GM19238 (cell line): ENCODE results near the gene TANC1.

Experiments
- DNase-seq: peaks from one replicate; pipeline ENCODE4 v3.0.0; 2011; ENCODE audit warnings: low spot score; ENCODE audit not compliant: insufficient read length

Gene TANC1

DNA sequence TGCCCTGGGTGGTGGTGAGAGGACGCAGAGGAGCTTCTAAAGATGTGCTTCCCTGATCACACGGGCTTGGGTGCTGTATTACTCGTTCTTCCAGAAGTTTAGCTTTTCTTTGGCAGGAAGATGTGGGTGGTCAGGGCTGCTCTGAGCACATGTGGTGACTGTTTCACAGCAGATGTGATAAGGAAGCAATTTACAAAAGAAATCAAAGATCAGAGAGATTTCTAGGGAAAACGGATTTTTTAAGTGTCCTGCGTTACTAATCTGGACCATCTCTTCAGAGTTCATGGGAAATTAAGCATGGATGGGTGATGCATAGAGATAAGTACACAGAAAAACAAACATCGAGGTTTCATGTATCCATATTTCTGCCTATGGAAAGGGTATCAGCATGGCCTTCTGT is 218.7 kb downstream of the TANC1 start:
- DNase-seq, result no peak

DNA sequence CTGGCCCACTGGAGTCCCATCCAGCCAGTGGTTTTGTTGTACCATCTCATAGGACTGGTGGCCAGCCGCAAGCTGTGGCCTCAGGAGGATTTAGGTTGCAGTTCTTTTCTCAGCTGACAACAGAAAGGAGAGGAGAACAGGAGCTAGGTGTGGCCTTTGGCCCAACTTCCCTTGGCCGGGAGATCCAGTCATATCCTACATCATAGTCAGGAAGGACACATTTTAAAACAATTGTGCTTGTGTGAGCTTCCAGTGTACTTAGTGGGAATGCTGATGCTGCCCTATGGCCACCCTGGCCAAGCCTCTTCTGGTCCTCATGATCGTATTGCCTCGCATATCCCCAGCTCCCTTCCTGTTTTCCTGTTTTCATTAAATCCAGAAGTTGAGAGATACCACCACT is 220.0 kb downstream of the TANC1 start:
- no peak for DNase-seq

DNA sequence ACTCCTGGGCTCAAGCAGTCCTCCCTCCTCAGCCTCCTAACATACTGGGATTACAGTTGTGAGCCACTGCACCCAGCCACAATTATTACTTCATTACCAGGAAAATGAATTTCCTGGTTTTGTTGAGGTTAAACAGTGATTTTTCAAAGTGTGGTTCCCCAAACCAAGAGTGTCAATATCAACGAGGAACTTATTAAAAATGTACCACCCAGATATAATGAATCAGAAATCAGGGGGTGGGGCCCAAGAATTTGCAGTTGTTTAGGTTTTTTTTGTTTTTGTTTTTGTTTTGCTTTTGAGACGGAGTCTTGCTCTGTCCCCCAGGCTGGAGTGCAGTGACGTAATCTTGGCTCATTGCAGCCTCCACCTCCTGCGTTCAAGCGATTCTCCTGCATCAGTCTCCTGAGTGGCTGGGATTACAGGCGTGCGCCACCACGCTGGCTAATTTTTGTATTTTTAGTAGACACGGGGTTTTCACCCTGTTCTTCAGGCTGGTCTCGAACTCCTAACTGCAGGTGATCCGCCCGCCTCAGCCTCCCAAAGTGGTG is 224.0 kb downstream of the TANC1 start:
- no peak for DNase-seq

DNA sequence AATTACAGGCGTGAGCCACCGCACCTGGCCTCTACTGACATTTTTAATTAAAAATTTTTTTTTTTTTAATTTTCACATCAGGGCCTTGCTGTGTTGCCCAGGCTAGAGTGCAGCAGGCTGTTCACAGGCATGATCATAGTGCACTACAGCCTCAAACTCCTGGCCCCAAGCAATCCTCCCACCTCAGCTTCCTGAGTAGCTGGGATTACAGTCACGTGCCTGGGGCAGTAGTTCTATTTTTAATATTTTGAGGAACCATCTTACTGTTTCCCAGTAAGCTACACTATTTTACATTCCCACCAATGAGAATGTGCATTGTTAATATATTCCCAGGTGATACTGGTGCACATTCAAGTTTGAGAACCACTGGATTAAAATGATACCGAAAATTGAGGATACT is 225.4 kb downstream of the TANC1 start:
- no peak for DNase-seq

DNA sequence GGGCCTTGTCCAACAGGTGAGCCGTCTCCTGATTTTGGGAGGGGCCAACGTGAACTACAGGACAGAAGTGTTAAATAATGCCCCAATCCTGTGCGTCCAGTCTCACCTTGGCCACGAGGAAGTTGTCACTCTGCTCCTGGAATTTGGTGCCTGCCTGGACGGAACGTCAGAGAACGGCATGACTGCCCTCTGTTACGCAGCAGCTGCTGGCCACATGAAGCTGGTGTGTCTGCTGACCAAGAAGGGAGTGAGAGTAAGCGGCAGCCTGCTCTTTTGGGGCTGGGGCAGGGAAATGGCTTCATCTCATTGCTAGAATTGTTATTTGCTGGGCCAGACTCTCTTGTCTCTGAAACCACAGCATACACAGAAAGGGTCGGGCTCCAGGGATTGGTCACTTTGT is 225.8 kb downstream of the TANC1 start:
- no peak for DNase-seq

DNA sequence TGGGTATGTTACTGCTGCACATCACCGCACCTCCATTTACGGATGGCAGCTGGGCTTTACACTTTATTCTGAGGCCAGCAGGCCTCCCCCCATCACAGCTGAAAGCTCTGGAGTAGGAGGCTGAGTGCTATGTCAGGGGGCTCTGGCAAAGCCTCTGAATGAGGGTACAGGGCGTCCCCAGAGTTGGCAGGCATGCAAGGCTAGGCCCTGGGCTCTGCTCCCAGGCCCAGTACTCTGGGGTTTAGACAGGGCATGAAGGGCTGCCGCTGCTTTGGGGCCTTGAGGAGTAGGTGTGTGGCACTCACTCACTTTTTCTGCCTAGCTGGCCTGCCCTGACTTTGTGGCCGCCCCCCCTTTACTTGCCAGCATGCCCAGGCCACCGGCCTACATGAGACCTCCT is 227.3 kb downstream of the TANC1 start:
- DNase-seq, result no peak

DNA sequence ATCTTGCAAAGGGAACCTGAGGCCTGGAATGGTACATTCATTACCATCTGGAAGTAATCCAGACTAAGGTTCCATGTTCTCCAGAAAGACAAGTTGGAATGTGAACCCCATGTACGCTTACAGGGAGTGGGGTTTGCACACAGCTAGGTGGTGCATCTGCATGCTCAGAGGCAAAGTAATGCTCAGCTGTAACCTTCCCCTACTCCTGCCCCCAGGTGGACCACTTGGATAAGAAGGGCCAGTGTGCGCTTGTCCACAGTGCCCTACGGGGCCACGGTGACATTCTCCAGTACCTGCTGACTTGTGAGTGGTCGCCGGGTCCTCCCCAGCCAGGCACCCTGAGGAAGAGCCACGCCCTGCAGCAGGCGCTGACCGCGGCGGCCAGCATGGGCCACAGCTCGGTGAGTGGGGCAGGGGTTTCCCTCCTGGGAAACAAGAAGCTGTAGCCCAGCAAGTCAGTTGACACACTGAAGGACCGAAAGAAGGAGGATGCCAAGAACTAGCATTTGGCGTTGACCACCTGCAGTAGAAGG is 228.0 kb downstream of the TANC1 start:
- no peak for DNase-seq

DNA sequence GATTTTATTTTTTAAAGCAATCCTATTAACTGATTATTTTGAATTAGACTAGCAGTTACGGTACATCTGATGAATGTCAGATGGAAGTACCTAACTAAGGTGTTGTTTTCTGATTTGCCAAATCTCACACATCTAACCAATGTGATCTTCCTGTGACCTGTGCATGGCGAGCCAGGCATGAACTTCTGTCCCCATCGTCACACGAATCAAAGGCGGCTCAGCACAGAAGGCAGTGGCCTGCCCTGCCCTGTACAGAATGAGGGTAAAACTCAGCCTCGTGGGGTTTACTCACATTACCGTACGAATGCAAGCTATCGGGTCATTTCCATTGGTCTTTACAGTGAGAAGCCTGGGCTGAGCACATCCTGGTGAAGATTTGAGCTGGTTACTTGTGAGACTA is 230.8 kb downstream of the TANC1 start:
- DNase-seq, result no peak

DNA sequence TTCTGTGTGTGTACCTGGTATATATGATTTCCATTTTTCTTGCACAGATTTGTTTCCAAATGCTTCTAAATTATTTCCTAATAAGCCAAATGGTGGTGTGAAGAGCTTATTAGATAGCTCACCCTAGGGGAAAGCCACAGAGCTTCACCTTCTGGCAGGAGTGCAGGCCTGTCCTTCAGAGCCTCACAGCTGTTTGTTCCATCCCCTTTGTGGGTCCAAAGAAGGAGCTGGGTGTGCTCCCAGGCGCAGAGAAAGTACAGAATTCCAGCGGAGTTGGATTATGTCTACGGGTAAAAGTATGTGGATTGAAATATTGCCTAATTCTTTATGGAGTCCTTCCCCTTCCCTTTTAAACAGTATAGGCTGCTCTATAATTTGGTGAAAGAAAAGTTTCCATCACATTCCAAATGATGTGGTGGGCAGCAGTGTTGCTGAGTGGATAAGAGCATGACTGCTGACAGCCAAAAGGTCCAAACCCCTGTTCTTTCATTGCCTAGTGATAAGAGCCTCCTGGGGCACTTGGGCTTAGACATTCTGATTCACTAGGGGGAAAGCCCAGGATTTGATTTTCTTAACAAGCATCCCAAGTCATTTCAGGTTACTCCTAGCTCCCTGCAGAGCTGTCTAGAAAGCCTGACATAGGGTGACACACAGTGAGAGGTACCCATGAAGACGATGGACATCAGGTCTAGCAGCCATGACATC is 231.5 kb downstream of the TANC1 start:
- DNase-seq, result no peak

DNA sequence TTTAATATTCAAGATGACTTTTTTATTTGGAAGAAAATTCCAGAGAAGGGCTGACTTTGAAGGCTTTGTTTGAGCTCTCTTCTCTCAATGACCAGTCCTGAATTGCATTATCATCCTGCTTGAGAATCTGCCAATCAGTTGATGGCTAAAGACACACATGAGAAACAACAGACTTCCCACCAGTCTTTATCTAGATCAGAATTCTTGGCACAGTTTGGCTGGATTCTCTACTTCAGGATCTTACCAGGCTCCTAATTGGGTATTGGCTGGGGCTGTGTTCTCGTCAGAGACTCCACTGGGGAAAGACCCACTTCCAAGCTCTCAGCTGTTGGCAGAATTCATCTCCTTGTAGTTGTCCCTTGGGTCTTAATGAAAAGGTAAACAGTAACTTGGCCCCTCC is 232.1 kb downstream of the TANC1 start:
- no peak for DNase-seq

DNA sequence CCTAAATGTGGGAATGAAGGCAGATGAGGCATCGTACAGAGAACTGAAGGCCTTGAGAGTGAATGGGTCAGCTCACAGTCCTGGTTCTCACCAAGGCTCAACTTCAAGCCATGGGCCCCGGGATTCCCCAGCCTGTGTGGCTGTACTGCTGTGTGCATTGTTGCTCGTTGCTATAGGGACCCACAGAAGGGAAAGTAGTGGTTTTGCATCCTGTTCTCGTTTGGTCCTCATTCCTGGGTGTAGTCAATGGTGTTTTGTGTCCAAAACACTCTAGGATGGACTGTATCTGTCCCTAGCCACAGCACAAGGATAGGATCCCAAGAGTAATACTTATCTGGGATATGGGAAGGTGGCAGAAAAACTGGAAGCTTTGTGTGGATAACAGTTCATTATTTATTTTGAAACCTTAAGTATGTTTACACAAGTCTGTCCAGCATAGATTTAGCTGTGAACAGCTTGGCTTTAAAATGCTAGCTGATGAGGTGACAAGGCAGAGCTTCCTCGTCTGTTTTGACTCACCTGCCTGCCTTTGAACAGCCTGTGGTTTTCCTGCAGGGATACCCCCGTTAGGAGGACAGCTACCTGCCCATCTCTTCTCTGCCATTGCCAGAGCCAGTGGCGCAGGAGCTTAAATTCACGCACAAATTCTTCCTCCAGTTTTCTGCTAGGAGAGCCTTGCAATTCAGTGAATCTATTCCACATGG is 233.1 kb downstream of the TANC1 start:
- DNase-seq, result peak; percentile 80

DNA sequence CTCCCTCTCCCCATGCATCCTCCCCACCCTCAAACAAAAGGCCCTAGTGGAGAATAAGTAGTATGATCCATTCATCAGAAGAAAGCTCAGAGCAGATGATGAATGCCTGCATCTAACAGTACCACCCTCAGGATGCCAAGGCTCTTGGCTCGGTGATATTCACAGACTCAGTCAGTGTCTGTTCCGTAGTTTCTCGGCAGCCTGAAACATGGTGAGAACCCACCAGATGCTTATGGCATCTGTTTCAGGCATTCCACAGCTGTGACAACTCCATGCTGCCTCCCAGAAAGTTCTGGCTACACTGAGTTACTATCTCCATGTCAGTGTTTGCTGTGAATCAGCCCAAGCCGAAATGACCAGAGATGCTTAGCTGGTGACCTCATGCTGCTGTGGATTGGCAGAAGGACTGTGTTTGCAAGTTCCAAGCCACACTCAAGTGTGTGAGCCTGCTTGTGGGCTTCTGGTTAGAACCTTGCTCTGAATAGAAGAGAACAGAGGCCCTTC is 234.2 kb downstream of the TANC1 start:
- DNase-seq, result no peak

DNA sequence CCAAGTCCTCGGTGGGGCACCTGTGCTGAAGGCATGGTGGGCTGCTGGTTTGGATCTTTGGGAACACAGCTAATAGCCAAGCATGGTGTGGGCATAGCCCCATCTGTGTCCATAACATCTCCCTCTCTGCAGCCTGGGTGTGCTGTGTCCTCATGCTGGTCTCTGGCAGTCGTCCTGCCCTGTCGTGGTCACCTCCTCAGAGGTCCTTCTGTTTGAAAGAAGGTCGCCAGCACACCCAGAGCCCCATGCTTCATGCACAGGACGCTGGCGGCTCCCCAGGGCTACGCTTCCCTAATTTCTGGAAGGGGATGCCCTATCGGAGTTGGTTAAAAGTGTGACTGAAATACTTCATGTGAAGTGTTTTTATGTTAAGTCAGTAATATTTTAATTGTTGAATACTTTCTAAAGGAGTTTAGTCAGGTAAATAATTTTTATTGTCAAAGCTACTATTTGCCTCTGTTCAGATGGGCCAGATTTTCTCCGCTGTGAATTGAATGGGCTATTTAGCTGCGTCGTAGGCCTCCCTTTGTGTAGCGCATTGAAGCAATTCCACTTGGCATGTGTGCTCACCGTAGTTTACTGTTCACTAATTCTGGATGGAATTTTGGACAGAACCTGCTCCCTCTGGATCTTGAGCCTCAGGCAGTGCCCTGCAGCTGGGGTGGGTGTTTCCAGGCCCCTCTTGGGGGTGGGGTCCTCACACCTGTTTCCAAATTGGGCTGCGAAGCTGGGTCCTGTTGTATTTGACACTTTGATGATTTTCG is 236.1 kb downstream of the TANC1 start:
- DNase-seq, result no peak

DNA sequence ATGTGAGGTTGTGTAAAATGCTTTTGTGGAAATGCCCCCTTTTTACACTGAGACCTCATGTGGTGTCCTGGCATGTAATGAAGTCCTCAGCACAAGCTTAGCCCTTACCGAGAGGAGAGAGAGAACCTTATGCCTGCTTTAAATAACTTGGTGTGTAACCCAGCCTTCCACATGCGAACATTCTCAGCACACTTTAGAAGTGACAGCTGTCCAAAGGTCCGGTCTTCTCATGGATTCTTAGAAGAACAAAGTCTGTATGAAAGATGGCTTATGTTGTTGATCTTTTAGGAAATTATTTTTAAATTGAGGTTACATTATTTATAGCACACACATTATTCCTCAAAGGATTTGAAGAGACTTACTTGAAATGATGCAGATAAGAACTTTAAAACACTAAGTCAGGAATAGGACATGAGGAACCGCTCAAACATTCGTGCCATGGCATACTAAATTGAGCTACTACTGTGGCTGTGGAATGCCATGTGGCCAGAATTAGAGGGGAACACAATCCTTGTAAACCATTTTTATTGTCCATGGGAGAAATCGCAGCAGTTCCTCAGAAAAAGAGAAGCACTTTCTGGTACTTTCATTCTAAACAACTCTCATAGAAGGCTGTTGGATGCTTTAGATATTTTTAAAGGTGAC is 238.4 kb downstream of the TANC1 start:
- DNase-seq, result no peak

DNA sequence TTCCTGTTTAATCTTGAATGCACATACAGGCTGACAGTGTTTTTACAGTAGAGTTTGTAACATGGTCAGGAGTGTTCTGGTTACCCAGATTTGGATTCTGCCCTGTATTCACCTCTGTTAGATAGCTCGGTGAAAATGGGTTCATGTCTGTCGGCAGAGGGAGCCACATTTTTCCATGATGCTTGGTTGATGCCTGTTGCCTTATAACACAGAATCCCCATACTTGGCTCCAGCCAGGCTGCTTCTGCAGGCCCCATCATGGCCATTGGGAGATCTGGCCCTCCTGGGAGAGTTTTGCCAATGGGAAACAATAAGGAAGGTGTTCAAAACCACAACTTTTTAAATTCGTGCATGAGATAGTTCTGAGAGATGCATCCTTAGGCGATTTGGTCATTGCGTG is 240.0 kb downstream of the TANC1 start:
- no peak for DNase-seq

DNA sequence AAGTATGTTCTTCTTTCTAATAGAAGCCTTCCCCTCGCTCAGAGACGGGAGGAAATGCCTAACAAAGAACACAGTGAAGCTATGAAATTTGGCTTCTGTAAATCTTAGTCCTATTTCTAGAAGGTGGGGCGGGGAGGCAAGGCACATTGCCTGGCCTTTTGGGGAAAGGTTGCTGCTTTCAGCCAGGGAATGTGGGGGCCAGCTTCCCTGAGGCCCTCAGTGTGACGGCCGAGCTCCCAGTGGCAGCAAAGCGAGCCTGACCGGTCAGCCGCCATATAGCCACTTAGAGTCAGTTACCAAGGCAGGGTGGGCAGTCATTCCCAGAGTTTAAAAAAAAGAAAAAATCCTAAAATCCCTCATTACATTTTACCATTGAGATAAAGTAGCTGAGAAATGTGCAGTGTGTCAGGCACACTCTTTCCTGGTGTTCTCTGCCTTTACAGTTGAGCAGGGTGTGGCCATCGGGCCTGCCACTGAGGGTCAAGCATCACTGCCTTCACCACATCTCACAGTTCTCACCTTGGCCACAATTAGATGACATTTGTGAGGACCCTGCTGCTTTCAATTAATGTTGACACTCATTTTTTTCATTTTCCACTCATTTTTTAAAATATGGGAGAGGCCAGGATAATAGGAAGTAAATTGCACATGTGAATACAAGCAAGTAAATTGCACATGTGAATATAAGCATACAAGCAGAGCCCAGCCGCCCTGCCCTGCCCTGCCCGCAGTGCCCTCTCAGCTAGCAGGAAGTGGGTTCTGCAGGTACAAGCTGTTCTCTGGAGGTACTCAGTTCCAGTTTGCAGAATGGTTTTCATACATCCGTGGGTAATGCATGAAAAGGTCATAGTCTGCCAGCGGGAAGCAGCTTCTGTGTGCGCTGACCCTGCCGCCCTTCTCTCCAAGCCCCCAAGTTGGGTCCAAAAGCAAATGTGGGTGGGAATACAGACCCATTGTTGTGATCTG is 241.2 kb downstream of the TANC1 start:
- DNase-seq, result no peak

DNA sequence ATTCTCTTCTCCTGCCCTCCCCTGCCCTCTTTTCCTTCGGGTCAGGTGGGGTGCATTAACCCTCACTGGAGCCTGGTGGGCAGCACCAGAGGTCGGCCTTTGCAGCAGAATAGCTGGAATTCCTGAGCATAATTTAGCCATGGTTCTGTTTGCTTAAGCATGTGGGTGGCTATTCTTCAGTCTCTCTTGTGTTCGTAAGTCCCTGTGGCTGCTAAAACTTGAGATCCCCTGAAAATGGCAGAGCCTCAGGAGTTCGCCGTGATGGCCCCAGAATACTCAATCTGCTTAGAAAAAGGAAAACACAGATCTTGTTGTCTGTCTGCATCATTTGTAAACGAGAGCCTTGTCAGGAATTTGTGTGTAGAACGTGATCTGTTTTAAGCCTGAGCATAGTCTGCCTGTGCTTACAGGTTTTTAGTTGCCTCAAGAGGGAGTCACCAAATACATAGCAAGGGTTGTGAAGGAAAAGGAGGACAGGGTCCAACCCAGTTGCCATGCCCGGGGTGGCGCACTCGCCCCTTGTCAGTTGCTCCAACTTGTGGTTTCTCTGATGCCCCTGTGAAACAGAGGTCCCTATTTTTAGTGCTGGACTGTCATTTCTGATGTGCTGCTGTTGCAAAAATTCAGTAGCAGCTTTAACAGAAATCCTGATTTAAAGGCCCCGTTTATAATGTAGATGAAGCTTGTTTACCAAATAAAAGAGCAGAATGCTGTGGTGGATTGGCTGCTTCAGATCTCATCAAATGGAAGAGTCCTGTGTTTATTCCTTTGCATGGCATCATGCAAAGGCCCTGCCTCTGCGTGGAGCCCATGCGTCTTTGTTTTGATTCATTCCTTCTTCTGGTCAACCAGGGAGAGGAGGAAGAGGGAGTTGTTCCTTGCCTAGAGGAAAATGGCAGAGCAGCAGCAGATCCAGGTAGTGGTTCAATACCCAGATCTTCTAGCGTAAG is 243.3 kb downstream of the TANC1 start:
- no peak for DNase-seq

DNA sequence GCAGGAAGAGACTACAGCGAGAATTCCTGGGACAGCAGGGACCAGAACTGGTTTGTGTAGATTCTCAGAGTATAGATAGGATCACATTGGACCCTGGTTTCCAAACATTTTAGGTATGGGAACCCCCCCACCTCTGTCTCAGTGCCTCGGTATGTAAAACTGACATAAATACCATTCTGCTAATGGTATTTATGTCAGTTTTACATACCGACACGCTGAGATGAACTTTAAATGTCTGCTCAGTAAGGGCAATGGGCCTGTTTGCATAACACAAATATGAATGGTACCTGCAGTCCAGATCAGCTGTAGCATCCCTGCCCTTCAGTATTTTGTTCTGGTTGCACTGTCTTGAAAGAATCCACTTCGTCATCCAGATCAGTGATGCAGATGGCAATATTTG is 244.9 kb downstream of the TANC1 start:
- DNase-seq, result no peak

DNA sequence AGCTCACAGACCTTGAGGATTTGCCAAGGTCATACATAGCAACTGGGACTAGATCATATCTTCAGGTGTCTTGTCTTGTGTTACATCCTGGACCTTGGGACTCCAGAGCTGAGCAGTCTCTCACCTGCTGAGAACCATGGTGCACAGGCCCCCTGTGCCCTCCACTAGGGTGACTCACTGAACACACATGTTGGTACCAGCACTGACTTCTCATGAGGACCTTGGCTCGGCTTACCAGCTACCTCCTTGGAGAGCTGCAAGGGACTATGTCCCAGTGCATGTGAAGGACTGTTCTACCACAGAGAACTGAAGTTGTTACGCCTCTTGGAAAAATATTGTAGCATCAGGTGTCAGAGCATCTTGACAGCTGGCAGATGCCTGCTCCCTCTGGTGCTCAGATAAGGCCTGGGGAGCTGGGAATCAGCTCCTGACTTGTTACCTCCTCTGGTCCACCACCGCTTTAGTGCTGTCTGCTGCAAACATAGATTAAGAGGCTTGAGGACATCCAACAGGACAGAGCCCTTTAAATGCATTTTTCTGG is 246.0 kb downstream of the TANC1 start:
- no peak for DNase-seq
